Measurements from ENCODE around the gene DPYSL5.

DNA sequence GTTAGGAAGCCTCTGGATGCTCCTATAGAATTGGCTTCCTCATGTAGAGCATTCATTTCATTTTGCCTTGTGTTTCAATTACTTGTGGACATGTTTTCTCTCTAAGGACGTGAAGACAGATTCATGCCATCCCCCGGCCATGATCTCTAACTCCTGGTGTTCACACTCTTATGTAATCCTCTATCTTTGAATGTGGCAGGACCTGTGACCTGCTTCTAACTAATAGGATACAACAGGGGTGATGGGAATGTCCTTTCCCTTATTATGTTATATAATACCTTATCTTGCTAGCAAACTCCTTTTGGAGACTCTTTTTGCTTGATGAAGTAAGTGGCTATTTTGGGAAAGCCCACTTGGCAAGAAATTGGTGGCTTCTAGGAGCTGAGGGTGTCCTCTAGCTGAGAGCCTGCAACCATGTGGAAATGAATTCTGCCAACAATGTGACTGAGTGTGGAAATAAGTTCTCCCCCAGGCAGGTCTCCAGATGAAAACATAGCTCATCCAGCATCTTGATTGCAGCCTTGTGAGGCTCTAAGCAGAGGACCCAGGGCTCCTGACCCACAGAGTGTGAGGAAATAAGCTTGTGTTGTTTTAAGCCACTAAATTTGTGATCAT lies 13.8 kb downstream of the DPYSL5 start:
- no peak for TF ChIP-seq FOXA1 (IDR thresholded peaks at IDR 0.05)
- no peak for TF ChIP-seq ELF4 (IDR thresholded peaks at IDR 0.05)
- no peak for TF ChIP-seq CTBP1 (IDR thresholded peaks at IDR 0.05; ENCODE audit: borderline replicate concordance)

Data from HEK293T (cell line).